RWPE2 (cell line): ENCODE measurements around the gene EBPL.
"Not testable (repeated sequence)": the region's sequence is repeated elsewhere in the genome, so short reads cannot be mapped to it uniquely, and the experiment has no call there.

Experiments
- ATAC-seq: fragments of 200-7000 bp; cut with Tn5 transposase; 3 replicates; pipeline ENCODE4 v1.9.1; 2021; ENCODE audit warnings: low read depth
- DNase-seq: peaks from one replicate; pipeline ENCODE4 v3.0.0-alpha.2; 2020; ENCODE audit warnings: low spot score
- H3K27ac ChIP-seq: fragments of 450-650 bp; 2 replicates; pipeline ENCODE4 v1.5.1; 2017; ENCODE audit warnings: mild to moderate bottlenecking; ENCODE audit not compliant: poor library complexity, severe bottlenecking
- H3K27me3 ChIP-seq: fragments of 250-450 bp; sonication (Bioruptor Pico); 2 replicates; pipeline ENCODE4 v1.5.1; 2021; ENCODE audit warnings: mild to moderate bottlenecking, moderate library complexity; ENCODE audit not compliant: insufficient read depth, poor library complexity, severe bottlenecking
- H3K36me3 ChIP-seq: fragments of 250-450 bp; sonication (Bioruptor Pico); 2 replicates; pipeline ENCODE4 v1.5.1; 2020; ENCODE audit warnings: low read depth, mild to moderate bottlenecking, moderate library complexity
- H3K4me1 ChIP-seq: fragments of 250-450 bp; sonication (Bioruptor Pico); 2 replicates; pipeline ENCODE4 v1.5.1; 2021; ENCODE audit warnings: mild to moderate bottlenecking, moderate library complexity; ENCODE audit not compliant: insufficient read depth, poor library complexity, severe bottlenecking
- H3K4me3 ChIP-seq: fragments of 250-450 bp; sonication (Bioruptor Pico); 2 replicates; pipeline ENCODE4 v1.5.1; 2021; ENCODE audit warnings: mild to moderate bottlenecking, moderate library complexity; ENCODE audit not compliant: severe bottlenecking
- H3K9me3 ChIP-seq: fragments of 250-450 bp; sonication (Bioruptor Pico); 2 replicates; pipeline ENCODE4 v1.5.1; 2021; ENCODE audit warnings: mild to moderate bottlenecking, moderate library complexity; ENCODE audit not compliant: severe bottlenecking
- TF ChIP-seq, protein P1 (sequence below): fragments of 450-650 bp; IDR thresholded peaks from one replicate; pipeline ENCODE4 v1.5.1; 2017; ENCODE audit warnings: mild to moderate bottlenecking, moderate library complexity; ENCODE audit not compliant: poor library complexity, severe bottlenecking

EBPL gene

DNA sequence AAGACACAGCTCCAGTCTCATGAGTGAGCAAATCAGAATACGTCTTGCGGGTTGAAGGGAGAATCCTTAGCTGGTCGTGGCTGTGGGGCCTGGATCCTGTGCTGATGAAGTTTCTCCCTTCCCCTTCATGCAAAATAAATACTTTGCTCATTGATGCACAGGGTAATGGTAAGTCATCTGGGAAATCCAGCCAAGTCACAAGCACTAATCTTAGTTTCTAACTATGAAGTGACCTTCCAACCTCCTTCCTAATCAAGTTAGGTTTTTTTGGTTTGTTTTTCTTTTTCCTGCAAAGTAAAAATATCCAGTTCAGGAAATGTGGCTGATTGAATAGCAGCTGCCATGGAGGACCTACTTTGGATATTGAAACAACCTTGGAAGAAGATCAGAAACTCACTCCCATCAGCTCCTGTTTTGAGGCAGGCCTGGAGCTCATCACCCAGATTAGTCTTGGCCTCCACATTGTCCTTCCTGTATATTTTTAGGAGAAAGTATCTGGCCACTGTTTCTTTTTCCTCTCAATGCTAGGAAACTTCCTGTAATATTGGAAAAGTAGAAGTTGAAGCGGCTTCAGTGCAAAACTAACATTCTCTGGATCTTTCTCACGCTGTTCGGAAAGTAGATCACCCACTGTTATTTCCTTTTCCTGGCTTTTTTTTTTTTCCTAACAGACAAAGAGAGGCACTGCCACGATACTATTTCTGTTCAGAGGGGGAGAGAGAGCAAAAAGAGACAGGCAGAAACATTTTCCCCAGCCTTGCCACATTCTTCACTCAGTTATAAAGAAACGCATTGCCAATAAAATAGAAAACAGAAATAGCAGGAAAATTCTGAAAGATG is 75.2 kb downstream of the EBPL start:
- Histone ChIP-seq H3K9me3 (no peaks in the 10 kb centered on the region), H3K27me3 (no peaks in the 10 kb centered on the region), H3K4me3 (no peak overlapping the region), H3K27ac (no peak overlapping the region), H3K36me3 (no peaks in the 10 kb centered on the region), H3K4me1 (no peaks in the 10 kb centered on the region)
- ATAC-seq (no peak), DNase-seq (no peak)
- TF ChIP-seq, protein P1, sequence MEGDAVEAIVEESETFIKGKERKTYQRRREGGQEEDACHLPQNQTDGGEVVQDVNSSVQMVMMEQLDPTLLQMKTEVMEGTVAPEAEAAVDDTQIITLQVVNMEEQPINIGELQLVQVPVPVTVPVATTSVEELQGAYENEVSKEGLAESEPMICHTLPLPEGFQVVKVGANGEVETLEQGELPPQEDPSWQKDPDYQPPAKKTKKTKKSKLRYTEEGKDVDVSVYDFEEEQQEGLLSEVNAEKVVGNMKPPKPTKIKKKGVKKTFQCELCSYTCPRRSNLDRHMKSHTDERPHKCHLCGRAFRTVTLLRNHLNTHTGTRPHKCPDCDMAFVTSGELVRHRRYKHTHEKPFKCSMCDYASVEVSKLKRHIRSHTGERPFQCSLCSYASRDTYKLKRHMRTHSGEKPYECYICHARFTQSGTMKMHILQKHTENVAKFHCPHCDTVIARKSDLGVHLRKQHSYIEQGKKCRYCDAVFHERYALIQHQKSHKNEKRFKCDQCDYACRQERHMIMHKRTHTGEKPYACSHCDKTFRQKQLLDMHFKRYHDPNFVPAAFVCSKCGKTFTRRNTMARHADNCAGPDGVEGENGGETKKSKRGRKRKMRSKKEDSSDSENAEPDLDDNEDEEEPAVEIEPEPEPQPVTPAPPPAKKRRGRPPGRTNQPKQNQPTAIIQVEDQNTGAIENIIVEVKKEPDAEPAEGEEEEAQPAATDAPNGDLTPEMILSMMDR, result no peak

DNA sequence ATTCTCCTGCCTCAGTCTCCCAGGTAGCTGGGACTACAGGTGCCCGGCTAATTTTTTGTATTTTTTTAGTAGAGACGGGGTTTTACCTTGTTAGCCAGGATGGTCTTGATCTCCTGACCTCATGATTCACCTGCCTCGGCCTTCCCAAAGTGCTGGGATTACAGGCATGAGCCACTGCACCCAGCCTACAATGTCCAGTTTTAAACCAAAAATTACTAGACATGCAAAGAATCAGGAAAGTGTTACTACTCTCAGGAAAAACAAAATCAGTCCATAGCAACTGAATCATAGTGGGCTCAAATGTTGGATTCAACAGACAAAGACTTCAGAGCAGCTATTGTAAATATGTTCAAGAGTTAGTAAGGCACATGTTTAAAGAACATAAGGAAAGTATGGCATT is 79.2 kb downstream of the EBPL start:
- not testable (repeated sequence) for H3K27ac ChIP-seq, H3K4me1 ChIP-seq, DNase-seq, H3K4me3 ChIP-seq, ATAC-seq, H3K27me3 ChIP-seq, H3K36me3 ChIP-seq, H3K9me3 ChIP-seq
